Lower leg skin (tissue), 3 donors: ENCODE measurements around the gene SHMT1.
"Not testable (repeated sequence)": the region's sequence is repeated elsewhere in the genome, so short reads cannot be mapped to it uniquely, and the experiment has no call there.

Source experiments
- POLR2A ChIP-seq, 2 donors: fragments of 450-650 bp; IDR thresholded peaks; one replicate each; pipeline ENCODE4 v1.6.1; 2016 to 2017; ENCODE audit warnings: antibody characterized with exemption in 2 of 2, mild to moderate bottlenecking in 1 of 2, moderate library complexity in 1 of 2
- TF ChIP-seq, protein P1 (sequence below), 3 donors: fragments of 450-650 bp; IDR thresholded peaks; one replicate each; pipeline ENCODE4 v1.5.1; 2016; ENCODE audit warnings: antibody characterized with exemption in 3 of 3, mild to moderate bottlenecking in 3 of 3, moderate library complexity in 2 of 3

DNA sequence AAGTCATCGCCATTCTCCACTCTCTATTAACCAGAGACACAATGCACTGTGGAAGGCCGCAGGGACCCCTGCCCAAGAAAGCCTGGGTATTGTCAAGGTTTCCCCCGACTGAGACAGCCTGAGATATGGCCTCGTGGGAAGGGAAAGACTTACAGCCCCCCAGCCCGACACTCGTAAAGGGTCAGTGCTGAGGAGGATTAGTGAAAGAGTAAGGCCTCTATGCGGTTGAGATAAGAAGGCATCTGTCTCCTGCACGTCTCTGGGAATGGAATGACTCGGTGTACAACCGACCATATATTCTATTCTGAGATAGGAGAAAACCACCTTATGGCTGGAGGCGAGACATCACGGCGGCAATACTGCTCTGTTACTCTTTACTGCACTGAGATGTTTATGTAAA is 60.1 kb downstream of the SHMT1 start:
- TF ChIP-seq, protein P1, sequence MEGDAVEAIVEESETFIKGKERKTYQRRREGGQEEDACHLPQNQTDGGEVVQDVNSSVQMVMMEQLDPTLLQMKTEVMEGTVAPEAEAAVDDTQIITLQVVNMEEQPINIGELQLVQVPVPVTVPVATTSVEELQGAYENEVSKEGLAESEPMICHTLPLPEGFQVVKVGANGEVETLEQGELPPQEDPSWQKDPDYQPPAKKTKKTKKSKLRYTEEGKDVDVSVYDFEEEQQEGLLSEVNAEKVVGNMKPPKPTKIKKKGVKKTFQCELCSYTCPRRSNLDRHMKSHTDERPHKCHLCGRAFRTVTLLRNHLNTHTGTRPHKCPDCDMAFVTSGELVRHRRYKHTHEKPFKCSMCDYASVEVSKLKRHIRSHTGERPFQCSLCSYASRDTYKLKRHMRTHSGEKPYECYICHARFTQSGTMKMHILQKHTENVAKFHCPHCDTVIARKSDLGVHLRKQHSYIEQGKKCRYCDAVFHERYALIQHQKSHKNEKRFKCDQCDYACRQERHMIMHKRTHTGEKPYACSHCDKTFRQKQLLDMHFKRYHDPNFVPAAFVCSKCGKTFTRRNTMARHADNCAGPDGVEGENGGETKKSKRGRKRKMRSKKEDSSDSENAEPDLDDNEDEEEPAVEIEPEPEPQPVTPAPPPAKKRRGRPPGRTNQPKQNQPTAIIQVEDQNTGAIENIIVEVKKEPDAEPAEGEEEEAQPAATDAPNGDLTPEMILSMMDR (IDR thresholded peaks at IDR 0.05) = not testable (repeated sequence)
- TF ChIP-seq POLR2A (IDR thresholded peaks at IDR 0.05) = not testable (repeated sequence)
